Smooth muscle cell of the pulmonary artery (primary cell): ENCODE data around the gene OR3A2. TPM values are rescaled to one million over a fixed set of nuclear protein-coding genes. Genes with fewer than 3 reads are reported as not detected.

ENCODE experiments used
- total RNA-seq: library from RNA; depleted of rRNA; stranded (reverse); fragments of >200 nt; gene quantifications from 2 replicates; pipeline ENCODE4 v1.2.3, GENCODE V29; 2014

OR3A2 gene
- total RNA-seq, result 0.20 TPM in 1 of 2 replicates, not detected in the other

DNA sequence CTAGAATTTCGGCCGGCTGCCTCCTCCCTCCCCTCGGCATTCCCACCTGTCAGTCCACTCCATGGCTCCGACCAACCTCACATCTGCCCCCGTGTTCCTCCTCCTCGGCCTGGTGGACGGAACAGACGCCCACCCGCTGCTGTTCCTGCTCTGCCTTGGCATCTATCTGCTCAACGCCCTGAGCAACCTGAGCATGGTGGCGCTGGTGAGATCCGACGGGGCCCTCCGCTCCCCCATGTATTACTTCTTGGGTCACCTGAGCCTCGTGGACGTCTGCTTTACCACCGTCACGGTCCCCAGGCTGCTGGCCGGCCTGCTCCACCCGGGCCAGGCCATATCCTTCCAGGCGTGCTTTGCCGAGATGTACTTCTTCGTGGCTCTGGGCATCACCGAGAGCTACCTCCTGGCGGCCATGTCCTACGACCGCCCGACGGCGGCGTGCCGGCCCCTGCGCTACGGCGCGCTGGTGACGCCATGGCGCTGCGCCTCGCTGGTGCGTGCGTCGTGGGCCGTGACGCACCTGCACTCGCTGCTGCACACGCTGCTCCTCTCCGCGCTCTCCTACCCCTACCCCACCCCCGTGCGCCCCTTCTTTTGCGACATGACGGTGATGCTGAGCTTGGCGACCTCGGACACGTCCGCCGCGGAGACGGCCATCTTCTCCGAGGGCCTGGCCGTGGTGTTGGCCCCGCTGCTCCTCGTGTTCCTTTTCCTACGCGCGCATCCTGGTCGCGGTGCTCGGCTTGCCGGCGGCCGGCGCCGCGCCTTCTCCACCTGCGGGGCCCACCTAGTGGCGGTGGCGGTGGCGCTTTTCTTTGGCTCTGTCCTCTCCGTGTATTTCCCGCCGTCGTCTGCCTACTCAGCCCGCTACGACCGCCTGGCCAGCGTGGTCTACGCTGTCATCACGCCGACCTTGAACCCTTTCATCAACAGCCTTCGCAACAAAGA is at the start of gene OR3A2:
Gene OR3A2 (minus strand): TSS at position 440 of the 948 bp plus-strand sequence.

GRCh38 chr17:3433741-3434140 is 47.6 kb upstream of the OR3A2 start, which contains the start of gene OR1E2:
OR1E2 (minus strand) TSS chr17:3433841; CDS start chr17:3433841, 0 bp downstream.

GRCh38 chr17:3411070-3411469 is 25.0 kb upstream of the OR3A2 start, which contains the start of gene OR3A3:
OR3A3 (plus strand) TSS chr17:3411370.

DNA sequence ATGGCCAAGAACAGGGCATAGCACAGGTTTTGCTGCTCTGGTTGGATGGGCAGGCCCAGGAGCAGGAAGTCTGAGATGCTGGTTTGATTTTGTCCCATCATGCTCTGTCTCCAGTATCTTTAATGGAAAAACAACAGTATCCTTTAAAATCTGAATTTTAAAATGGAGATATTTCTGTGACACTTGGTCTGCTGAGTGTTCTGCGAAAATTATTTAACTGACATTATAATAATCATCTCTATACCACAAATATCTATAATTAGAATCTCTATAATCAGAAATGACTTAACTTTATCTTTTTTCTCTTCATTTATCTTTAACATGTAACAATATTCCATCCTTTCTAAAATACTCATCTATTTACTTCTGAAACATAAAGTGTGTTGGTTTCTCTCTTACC is 12.2 kb upstream of the OR3A2 start, which contains the start of gene OR1E1:
Gene OR1E1 (minus strand): TSS at position 101 of the 400 bp plus-strand sequence. CDS start 0 bp downstream, at position 101.

DNA sequence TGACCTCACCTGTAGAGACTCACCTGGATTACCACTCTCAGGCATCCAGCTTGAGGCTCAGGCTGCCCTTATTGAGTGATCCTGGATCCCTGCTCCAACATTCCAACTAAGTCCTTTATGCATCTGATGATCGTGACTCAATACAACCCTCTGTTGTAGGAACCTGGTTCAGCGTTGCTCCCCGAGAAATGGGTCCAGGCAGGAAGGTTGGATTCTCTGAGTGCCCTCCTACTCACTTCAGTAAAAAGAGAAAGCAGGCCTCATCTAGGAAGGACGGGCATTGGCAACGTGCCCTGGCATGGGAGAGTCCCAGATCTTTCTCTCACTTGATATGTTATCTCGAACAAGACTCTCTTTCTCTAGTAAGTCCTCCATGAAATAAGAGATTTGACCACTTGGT is 87.8 kb downstream of the OR3A2 start, which contains the start of gene OR3A1:
Gene OR3A1 (minus strand): TSS at position 101 of the 400 bp plus-strand sequence. CDS start 5,778 bp downstream, outside the sequence.

Other genes starting within 250 kb of the OR3A2 start
- not detected in 2 replicates for gene OR1A2, start 188.8 kb downstream of the OR3A2 start, total RNA-seq
- not detected in 2 replicates for gene OR1A1, start 178.6 kb downstream of the OR3A2 start, total RNA-seq
- 0.07 and 0.10 TPM in 2 replicates for gene OR3A1, start 87.9 kb downstream of the OR3A2 start, total RNA-seq
- not detected in 2 replicates for gene OR1E1, start 12.1 kb upstream of the OR3A2 start, total RNA-seq
- gene OR3A3, start 25.1 kb upstream of the OR3A2 start, total RNA-seq, result 0.10 TPM in 1 of 2 replicates, not detected in the other
- gene OR1E2, start 47.5 kb upstream of the OR3A2 start, total RNA-seq, result 0.07 TPM in 1 of 2 replicates, not detected in the other
- gene SPATA22, start 85.5 kb upstream of the OR3A2 start, total RNA-seq, result 0.13 and 0.26 TPM in 2 replicates
- 0.07 and 1.2 TPM in 2 replicates for gene ASPA, start 89.7 kb upstream of the OR3A2 start, total RNA-seq
- gene TRPV3, start 171.5 kb upstream of the OR3A2 start, total RNA-seq, result 1.4 and 2.3 TPM in 2 replicates
- 2.0 and 2.8 TPM in 2 replicates for gene TRPV1, start 223.1 kb upstream of the OR3A2 start, total RNA-seq
- gene SHPK, start 249.9 kb upstream of the OR3A2 start, total RNA-seq, result 8.4 and 10.2 TPM in 2 replicates